ENCODE results near the gene TMEM203.

The TMEM203 gene

GRCh38 chr9:137219757-137220316 lies 14.4 kb upstream of the TMEM203 start:
- DNase-seq, result no peak

GRCh38 chr9:137218754-137219271 lies 13.4 kb upstream of the TMEM203 start:
- no peak for DNase-seq

- DNase-seq, result no peak
Measured at GRCh38 chr9:137218212-137218753, 12.8 kb upstream of the TMEM203 start.

GRCh38 chr9:137217276-137218211 lies 12.1 kb upstream of the TMEM203 start:
- DNase-seq, result no peak

GRCh38 chr9:137216188-137216965 lies 10.9 kb upstream of the TMEM203 start:
- DNase-seq, result no peak

- DNase-seq, result no peak
Measured at GRCh38 chr9:137215196-137215986, 9.9 kb upstream of the TMEM203 start.

- no peak for DNase-seq
Measured at GRCh38 chr9:137214620-137215019, 9.2 kb upstream of the TMEM203 start.

- DNase-seq, result peak in 7 of 56 donors; percentile 10 to 52 (median 29)
Measured at GRCh38 chr9:137213160-137214060, 8.0 kb upstream of the TMEM203 start.

- no peak for DNase-seq
Measured at GRCh38 chr9:137212520-137212919, 7.1 kb upstream of the TMEM203 start.

- no peak for DNase-seq
Measured at GRCh38 chr9:137211532-137211931, 6.1 kb upstream of the TMEM203 start.

GRCh38 chr9:137206602-137207001 lies 1.2 kb upstream of the TMEM203 start:
- no peak for DNase-seq

GRCh38 chr9:137204731-137205125 lies 720 bp downstream of the TMEM203 start:
- DNase-seq, result no peak

GRCh38 chr9:137202966-137203365 lies 2.5 kb downstream of the TMEM203 start:
- DNase-seq, result no peak

GRCh38 chr9:137201205-137201868 lies 4.1 kb downstream of the TMEM203 start:
- no peak for DNase-seq

GRCh38 chr9:137200311-137201204 lies 4.9 kb downstream of the TMEM203 start, which contains the start of gene TPRN:
TSS of gene TPRN (minus strand) at chr9:137200741. CDS start at chr9:137200711, 30 bp downstream.
- DNase-seq, result peak; percentile 74 to 99 (median 98)

GRCh38 chr9:137199411-137200121 lies 5.9 kb downstream of the TMEM203 start:
- DNase-seq, result peak in 2 of 56 donors; percentile 24 to 37

- peak in 3 of 56 donors; percentile 41 to 60 (median 50) for DNase-seq
Measured at GRCh38 chr9:137198902-137199283, 6.6 kb downstream of the TMEM203 start.

Data from nucleus accumbens (tissue), 56 donors.